ENCODE results near the gene ZNF385D. TPM values are rescaled to one million over a fixed set of nuclear protein-coding genes. Genes with fewer than 3 reads are reported as not detected.

The ZNF385D gene
- total RNA-seq, 1 donor from 2014 or later = 42.9 TPM

- no peak for TF ChIP-seq CTCF (IDR thresholded peaks at IDR 0.05; ENCODE audit: partially characterized antibody, unreplicated experiment)
- Mint-ChIP-seq H3K9me3 (ENCODE audit: unreplicated experiment) (no peaks in the 10 kb centered on the region), H3K4me3 (ENCODE audit: unreplicated experiment) (no peak overlapping the region), H3K27me3 (ENCODE audit: unreplicated experiment) (peaks cover 2% of the 10 kb centered on the region), H3K27ac (ENCODE audit: unreplicated experiment) (no peak overlapping the region), H3K4me1 (ENCODE audit: low read depth, unreplicated experiment) (peaks cover 2% of the 10 kb centered on the region), H3K36me3 (ENCODE audit: unreplicated experiment) (peaks cover 14% of the 10 kb centered on the region)
- no peak for DNase-seq
Observed at GRCh38 chr3:21718161-21718765, 32.7 kb downstream of the ZNF385D start.

DNA sequence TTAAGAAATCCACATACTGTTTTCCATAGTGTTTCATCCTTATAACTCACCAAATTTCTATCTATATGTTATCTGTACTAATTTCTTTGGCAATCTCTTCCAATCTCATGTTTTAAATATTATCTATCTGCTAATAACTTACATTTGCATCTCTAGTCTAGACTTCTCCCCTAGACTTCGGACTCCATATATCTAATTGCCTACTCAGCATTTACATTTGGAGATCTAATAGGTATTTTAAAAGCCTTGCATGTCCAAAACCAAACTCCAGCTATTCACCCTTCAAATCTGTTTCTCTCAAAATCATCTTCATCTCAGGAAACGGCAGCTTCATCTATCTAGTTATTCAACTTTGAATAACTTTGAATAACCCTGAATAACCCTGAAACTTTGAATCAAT, 35.3 kb downstream of the ZNF385D start:
- Mint-ChIP-seq H3K27me3 (ENCODE audit: unreplicated experiment) (peaks cover 2% of the 10 kb centered on the region), H3K27ac (ENCODE audit: unreplicated experiment) (no peak overlapping the region)
- no peak for TF ChIP-seq CTCF (IDR thresholded peaks at IDR 0.05; ENCODE audit: partially characterized antibody, unreplicated experiment)

GRCh38 chr3:21705769-21706168, 45.2 kb downstream of the ZNF385D start:
- H3K27me3 Mint-ChIP-seq (ENCODE audit: unreplicated experiment) = no peaks in the 10 kb centered on the region
- no peak for DNase-seq
- H3K36me3 Mint-ChIP-seq (ENCODE audit: unreplicated experiment) = peaks cover 12% of the 10 kb centered on the region
- peaks cover 2% of the 10 kb centered on the region for H3K9me3 Mint-ChIP-seq (ENCODE audit: unreplicated experiment)
- no peak overlapping the region for H3K27ac Mint-ChIP-seq (ENCODE audit: unreplicated experiment)
- no peak for TF ChIP-seq CTCF (IDR thresholded peaks at IDR 0.05; ENCODE audit: partially characterized antibody, unreplicated experiment)
- no peaks in the 10 kb centered on the region for H3K4me1 Mint-ChIP-seq (ENCODE audit: low read depth, unreplicated experiment)
- no peak overlapping the region for H3K4me3 Mint-ChIP-seq (ENCODE audit: unreplicated experiment)

More for the DNA sequence above, 35.3 kb downstream of the ZNF385D start:
- no peak overlapping the region for H3K4me3 Mint-ChIP-seq (ENCODE audit: unreplicated experiment)
- peaks cover 2% of the 10 kb centered on the region for H3K4me1 Mint-ChIP-seq (ENCODE audit: low read depth, unreplicated experiment)
- H3K9me3 Mint-ChIP-seq (ENCODE audit: unreplicated experiment) = no peaks in the 10 kb centered on the region
- no peak for DNase-seq
- peaks cover 8% of the 10 kb centered on the region for H3K36me3 Mint-ChIP-seq (ENCODE audit: unreplicated experiment)

DNA sequence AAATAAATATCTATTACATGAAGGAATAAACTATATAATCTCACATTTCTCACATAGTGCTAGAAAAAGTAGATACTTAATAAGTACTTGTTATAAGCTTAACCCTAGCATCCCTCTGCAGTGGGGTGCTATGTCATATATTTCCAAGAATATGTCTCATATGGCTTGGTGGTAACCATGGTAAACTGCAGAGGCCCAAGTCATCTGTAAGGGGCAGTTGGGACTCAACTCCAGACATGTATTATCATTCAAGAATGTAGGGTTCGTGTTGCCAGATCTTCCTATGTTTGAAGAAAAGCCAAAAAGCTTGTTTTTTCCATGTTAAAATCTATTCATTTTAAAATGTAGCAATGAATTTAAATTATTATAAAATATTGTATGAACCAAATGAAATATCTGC, 46.2 kb downstream of the ZNF385D start:
- Mint-ChIP-seq H3K36me3 (ENCODE audit: unreplicated experiment) (peaks cover 12% of the 10 kb centered on the region), H3K9me3 (ENCODE audit: unreplicated experiment) (peaks cover 2% of the 10 kb centered on the region), H3K27ac (ENCODE audit: unreplicated experiment) (no peak overlapping the region), H3K4me1 (ENCODE audit: low read depth, unreplicated experiment) (no peaks in the 10 kb centered on the region), H3K27me3 (ENCODE audit: unreplicated experiment) (no peaks in the 10 kb centered on the region), H3K4me3 (ENCODE audit: unreplicated experiment) (no peak overlapping the region)
- TF ChIP-seq CTCF (IDR thresholded peaks at IDR 0.05; ENCODE audit: partially characterized antibody, unreplicated experiment) = no peak
- no peak for DNase-seq

DNA sequence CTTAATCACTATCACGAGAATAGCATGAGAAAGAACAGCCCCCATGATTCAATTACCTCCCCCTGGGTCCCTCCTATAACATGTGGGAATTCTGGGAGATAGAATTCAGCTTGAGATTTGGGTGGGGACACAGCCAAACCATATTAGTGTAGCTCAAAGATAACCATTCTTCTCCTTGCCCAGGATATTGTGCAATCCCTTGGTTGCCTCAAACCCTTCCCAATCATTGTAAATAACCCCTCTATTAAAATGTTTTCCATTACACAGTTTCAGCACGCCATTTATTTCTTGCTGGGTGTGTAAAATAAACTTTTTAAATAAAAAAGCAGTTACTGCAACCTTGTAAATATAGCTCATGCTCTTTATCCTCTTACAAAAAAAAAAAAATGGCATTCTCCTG, 47.7 kb downstream of the ZNF385D start:
- TF ChIP-seq CTCF (IDR thresholded peaks at IDR 0.05; ENCODE audit: partially characterized antibody, unreplicated experiment) = no peak
- no peak overlapping the region for H3K27ac Mint-ChIP-seq (ENCODE audit: unreplicated experiment)
- no peak for DNase-seq
- no peaks in the 10 kb centered on the region for H3K27me3 Mint-ChIP-seq (ENCODE audit: unreplicated experiment)
- no peak overlapping the region for H3K4me3 Mint-ChIP-seq (ENCODE audit: unreplicated experiment)
- no peaks in the 10 kb centered on the region for H3K4me1 Mint-ChIP-seq (ENCODE audit: low read depth, unreplicated experiment)
- peaks cover 12% of the 10 kb centered on the region for H3K36me3 Mint-ChIP-seq (ENCODE audit: unreplicated experiment)
- H3K9me3 Mint-ChIP-seq (ENCODE audit: unreplicated experiment) = peaks cover 2% of the 10 kb centered on the region

Measured in glutamatergic neuron (in vitro differentiated cells).